Activated CD4-positive, alpha-beta T cell treated with anti-CD3 and anti-CD28 coated beads for 4 hours (primary cell): Measurements from ENCODE around the gene PARP12.

Experiments
- DNase-seq, 2 donors: peaks; one replicate each; pipeline ENCODE4 v3.0.0-alpha.2; 2020

The PARP12 gene

DNA sequence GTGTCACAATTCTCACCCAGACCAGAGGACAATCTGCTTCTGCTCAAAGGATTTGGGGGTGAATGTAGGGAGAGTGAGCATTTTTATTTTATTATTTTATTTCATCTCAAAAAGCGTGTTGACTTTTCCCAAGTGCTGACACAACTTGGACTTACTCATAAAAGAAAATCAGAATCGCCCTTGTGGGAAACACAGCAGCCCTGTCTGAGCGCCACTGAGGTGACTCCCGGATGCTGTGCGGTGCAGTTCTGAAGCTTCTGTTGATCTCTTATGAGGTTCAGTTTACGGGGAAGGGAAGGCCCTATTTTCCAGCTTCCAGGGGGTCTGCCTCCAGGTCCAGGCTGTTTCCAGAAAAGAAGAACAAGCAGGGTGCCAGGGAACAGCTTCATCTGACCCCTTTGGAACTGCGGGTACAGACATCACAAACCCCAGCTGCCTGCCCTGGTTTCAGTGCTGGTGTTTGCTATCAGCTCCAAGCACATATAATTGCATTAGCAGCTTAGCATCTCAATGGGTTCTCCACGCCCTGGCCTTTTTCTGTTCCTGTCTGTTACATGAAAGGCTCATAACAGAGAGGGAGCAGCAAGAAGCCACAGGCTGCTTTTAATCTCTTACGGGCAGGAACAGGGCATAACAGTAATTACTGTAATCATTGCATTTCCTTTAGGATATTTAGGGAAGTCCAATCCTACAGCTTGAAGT, 52.4 kb downstream of the PARP12 start:
- DNase-seq: no peak

DNA sequence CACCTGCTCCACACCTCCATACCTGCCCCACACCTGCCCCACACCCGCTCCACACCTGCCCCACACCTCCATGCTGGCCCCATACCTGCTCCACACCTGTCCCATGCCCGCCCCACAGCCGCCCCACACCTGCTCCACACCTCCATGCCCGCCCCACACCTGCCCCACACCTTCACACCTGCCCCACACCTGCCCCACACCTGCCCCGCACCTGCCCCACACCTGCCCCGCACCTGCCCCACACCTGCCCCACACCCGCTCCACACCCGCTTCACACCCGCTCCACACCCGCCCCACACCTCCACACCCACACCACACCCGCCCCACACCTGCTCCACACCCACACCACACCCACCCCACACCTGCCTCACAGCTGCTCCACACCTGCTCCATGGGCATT, 53.0 kb downstream of the PARP12 start:
- DNase-seq: no peak

DNA sequence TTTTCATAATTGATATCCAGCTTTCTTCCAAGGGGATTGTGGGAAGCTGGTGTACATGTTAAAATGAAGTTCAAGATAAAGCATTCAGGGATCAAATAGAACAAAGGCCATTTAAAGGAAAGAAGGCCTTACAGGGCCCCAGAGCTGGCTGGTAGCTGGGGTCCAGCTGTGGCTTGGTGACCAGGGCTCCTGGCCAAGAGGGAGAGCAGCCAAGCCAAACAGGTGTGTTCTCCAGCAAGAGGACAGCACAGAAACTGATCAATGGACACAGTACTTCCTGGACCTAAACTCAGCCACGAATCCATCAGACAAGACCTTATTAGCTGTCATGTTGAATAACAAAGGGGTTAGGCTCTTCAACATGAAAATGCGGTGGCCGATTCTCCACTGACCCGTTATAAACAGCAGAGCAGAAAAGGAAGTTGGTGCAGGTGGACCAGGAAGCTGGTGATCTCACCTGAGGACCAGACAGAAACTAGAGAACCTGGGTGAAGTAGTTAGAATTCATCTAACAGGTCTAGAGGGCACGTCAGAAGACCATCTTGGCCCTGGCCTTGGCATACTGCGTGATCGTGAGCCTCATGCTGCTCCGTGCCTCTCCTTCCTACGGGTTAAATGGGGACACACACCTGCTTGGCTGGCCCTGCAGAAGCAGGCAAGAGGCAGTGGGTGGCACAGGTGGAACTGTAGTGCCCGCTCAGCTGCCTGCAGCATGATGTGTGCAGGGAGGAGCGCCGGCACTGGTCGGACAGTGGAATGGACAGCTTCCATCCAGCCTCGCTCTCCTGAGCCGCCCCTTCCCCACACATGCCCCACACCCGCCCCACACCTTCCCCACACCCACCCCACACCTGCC, 53.8 kb downstream of the PARP12 start:
- DNase-seq: no peak

DNA sequence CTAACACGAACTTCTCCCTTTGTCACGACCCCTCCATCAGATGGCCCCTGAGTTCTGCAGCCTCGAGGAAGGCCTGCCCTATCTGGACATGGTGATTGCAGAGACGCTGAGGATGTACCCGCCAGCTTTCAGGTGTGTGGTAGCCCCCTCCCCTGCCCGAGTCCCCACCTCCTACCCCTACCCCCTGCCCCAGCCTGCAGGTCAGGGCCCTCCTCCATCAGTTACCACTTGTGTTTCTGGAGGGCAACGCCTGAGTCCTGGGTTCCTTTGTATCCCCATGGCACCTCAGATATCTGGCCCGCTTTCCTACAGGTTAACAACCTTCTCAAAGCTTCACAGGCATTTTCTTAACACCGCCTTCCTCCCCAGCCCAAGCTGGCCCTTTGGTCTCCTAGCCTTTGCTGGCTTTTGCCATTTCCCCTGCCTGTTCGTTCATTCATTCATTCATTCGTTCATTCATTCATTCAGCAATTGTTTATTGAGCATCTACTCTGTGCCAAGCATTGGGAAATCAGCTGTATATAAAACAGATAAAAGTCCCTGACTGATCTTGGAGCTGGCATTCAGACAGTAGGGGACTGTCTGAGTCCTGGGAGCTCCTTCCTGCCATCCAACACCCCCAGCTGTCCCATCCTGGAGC, 55.6 kb downstream of the PARP12 start:
- DNase-seq: no peak

DNA sequence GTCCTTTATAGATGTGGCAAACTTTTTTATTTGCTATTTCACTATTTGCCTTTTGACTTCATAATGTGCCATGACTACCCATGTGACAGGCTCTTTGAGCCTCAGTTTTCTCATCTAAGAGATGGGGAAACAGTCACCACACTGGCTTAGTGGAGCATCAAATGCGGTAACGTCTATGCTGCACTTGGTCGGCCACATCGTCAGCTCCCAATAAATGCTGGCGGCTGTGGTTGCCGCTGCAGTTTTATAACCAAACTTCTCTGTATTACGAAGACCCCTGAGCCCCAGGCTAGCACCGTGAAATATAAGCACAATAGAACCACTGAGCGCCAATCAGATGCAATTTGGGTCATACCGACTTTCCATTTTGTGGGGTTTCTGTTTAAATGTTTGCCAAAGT, 56.2 kb downstream of the PARP12 start:
- no peak for DNase-seq

DNA sequence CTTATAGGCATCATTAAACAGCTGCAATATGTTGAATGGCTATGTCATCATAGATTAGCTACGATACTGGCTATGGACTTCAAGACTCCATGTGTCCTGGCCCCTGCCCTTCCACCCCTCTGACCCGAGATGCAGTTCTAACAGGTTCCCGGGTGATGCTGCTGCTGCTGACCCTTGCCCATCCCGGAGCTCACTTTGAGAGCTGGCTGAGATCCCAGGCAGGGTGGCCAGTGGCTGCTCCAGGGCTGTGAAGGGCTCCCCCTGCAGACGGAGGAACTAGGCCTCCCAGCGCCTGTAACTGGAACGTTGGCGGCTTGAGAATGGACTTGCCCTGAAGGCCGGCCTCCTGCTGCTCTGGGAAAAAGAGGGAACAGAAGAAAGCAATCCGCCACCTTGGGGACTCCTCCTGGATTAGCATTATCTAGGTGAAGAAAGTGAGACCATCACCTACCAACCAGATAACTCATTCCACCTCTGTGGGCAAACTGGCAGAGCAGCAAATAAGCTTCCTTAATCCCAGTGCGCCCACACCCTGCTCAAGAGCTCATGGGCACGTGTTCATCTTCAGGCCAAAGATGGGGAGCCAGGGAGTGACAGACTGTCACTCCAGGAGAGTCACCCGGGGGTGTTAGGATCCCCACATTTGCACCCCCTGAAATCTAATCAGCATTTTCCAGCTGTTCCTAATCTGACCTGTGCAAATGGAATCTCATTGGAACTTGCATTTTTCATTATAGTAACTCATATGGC, 56.8 kb downstream of the PARP12 start:
- no peak for DNase-seq

DNA sequence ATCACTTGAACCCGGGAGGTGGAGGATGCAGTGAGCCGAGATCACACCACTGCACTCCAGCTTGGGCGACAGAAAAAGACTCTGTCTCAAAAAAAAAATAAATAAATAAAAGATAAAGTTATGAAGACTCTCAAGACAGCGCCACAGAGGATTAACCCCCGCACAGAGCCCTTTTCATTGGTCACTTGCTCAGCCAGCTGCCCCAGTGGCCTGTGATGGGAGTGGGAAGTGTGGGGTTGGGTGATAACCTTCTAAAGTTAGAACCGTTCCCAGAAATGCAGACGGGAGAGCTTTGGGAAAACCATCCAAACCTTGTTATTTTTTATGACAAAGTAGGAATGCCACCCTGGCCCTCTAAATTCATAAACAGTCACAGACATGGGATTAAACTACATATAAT, 57.4 kb downstream of the PARP12 start:
- no peak for DNase-seq

DNA sequence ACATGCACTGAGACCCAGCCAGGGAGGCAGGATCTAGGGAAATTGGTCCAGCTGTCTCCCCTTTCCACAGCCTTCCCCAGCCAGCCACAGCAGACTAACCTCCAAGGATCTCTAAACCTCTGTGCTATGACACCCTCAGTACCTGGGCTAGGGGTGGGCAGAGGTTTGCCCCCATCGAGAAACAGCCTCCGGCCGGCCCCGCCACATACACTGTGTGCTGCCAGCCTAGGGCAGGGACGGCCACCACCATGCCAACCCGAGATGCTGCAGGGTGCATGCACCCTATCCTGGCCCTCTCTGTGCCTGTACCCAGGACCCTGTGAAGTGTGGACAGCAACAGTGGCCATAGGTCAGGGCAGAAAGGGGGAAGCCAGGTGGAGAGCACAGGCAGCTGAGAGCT, 58.1 kb downstream of the PARP12 start:
- no peak for DNase-seq

DNA sequence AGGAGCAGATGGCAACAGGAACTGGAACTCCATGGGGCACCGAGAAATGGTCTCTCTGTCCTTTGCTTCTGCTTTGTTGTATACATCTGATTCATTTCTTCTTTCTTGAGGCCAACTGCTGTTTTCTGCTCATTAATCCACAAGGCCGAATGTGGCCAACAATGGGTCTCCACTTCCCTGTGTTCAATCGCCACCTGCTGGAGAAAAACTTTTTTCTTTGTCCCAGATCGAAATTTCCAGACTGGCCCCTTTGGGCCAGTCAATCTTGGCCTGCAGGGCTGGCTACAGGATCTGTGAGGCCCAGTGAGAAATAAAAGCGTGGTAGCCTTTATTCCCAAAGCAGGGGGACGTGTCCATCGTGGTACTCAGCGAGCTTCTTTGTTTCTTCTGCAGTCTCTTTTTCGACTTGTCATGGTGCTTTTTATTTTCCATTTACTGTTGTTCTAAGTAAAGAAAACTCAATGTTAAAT, 58.8 kb downstream of the PARP12 start:
- peak; percentile 14 to 29 for DNase-seq

DNA sequence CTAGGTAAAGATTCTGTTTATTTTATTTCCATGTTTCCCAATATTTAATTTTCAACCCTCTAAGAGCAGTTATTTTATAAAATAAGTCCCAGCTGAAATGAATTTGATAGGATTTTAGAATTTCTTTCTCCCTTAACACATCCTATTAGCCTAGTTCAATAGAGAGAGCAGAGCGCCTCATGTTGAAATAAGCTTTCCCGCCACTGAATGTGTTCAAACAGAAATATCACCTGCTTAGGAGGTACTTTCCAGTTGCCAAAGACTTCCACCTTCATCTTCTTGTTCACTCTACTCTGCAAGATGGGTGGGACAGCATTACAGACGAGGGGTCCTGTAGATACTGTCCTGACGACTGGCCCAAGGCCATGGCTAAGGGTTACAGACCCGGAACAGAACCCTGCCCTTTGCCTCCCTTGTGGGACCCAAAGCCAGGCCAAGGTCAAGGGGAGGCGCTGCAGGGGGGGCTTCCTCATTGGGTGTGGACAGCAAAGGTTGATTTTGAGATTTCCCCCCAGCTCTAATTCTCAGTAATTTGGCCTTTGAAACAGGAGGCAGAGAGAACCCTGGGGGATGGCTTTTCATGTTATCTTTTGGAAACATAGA, 62.0 kb downstream of the PARP12 start:
- no peak for DNase-seq

DNA sequence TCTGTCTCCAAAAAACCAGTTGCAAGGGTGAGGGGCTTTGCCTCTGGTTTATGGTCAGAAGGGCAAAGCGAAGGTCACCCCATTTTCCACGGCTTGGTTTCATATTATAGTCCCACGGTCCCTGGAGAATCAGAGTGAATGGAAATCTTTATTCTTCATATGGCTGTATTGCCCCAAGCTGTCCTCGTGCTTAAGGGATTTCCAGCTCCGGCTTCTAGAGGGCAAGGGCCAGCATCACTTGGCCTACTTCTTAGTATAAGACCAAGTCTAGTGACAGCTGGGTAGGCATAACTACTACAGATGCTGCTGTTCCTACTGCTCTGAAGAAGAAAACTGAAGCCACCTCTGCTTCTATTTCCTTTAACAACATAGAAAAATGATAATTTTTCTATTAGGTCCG, 63.2 kb downstream of the PARP12 start:
- no peak for DNase-seq

DNA sequence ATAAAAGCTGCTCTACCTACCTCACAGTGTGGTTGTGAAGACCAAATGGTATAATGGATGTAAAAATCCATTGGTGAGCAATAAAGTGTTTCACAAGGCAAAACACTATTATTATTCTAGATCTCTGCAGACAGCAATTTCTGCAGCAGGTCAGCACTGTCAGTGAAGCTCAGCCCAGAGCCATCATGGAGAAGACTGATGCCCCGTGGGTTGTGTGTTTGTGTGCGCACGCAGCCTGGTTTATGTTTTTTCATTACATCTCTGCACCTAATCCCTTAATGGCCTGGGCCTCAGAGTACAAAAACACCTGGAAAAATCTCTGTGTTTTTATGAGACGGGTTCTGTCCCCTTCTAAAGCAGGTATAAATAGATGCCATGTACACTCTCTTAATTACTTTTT, 64.2 kb downstream of the PARP12 start:
- DNase-seq: no peak

DNA sequence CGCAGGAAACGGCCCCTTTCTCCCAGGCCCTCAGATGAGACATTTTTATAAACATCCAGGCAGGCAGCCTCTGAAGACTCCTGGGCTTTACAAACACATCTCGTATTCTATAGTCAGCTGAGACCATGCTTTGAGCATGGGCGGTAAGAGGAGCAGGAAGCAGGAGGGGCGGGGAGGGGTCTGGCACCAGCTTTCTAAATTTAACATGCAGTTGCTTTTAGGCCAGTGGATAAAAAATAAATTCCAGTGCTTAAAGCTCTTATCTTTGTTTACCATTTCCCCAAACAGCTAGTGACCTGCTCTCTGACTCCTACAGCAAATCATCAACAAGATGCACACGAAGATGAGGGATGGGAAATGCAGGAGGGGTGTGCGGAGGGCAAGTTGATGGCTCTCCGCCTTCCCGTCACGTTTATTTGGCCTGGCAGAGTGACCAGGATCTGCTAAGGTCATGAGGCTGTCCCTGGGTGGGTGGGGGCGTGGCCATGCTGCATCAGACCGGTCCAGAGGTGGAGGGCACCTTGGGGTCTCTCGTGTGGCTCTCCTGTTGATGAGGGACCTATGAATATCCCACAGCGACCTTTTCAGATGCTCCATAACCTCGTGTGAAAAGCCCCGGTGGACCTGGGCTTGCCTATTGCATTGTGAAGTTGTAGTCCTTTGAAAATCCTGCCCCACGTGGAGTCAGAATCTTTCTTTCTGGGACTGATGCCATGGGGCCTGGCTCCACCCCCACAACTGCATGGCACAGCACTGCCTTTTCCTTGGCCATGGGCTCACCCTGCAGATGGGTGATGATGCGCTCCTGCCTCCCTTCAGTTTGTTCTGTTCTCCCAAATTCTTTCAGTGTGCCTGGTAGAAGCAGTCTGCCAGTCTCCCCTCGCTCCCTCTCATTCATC, 67.5 kb downstream of the PARP12 start:
- no peak for DNase-seq

DNA sequence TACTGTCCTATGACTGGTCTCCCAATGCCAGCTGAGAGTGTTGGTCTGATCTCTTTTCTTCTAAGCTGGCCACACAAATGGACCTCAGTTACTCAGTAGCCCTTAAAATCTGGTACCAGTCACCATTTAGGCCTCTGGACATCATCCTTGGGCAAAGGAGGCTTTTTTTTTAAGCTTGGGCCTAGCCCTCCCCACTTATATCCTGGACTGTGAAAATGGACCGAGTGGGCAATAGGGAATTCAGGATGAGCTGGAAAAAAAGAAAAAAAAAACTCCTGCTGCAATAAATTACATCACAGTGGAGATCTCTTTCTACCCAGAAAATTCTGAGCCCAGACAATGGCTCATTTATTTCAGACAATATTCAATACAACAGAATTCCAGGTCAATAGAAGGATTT, 68.4 kb downstream of the PARP12 start:
- DNase-seq: no peak

DNA sequence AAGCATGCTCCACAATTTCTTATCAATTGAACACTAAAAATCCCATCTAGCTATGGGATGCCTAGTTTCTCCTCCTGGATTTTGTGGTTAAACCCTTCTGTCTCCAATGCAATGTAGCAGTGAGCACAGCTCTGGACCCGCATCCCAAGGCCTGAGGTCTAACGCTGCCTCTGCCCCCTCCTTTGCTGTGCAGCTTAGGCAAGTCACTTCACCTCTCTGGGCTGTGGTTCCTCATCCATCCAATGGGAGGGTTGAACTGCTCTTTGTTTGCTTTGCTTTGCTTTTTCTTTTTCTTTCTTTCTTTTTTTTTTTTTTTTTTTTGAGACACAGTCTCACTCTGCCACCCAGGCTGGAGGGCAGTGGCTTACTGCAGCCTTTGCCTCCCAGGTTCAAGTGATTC, 69.2 kb downstream of the PARP12 start:
- no peak for DNase-seq

DNA sequence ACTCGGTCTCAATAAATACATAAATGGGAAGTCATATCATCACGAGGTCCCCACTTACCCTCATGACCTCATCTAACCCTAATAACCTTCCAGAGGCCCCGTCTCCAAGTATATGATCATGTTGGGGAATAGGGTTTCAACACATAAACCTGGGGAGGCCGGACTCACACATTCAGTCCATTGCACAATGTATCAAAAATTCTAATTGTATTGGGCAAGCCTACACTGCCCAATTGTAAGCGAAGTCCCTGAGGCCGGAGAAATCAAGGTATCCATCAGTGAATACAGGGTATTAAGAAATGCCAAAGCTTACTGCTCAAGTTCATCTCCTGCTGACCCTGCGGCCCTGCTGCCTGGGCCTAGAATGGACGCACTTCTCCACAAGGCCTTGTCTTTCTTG, 69.6 kb downstream of the PARP12 start:
- no peak for DNase-seq

DNA sequence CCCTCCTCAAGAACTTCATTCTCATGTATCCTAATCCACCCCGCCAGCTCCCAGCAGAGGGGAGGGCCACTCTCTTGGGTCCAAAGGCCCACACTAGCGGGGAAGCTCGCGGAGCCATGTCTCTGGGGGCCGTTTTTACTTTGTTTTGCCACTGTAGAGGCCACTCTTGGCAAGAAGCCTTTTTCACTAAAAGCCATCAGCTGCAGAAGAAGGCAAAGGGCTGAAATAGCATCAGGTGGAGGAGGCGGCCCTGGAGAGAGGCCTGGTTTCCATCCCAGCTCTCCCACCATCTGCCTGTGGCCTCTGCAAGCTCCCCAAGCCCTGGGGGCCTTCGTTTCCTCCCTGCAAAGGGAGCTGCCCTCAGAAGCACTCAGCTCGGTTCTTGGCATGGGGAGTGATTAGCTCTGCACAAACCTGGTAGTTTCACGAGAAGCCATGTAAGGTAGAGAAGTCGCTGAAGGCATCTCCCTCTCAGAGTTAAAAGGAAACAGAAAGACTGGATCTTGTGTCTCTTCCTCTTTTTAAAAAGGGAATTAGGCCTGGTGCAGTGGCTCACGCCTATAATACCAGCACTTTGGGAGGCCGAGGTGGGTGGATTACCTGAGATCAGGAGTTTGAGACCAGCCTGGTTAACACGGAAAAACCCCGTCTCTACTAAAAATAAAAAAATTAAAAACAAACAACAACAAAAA, 70.3 kb downstream of the PARP12 start:
- no peak for DNase-seq

DNA sequence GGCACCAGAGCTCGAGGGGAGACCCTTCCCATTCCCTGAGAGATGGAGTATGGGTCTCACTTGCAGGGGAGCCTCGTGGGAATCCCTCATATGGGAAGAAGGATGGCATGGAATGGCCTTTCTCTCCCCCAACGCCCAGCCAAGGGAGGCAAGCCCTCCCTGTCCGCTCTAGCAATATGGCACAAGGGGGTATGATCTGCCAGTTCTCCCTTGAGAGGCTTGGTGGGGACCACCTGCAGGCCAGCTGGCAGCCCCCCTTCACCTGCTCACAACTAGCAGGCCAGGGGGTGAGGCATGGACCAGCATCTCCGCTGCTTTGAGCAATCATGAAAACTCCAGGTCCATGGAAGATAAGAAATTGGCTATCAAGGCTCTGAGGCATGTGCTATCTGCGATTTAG, 70.8 kb downstream of the PARP12 start:
- no peak for DNase-seq

DNA sequence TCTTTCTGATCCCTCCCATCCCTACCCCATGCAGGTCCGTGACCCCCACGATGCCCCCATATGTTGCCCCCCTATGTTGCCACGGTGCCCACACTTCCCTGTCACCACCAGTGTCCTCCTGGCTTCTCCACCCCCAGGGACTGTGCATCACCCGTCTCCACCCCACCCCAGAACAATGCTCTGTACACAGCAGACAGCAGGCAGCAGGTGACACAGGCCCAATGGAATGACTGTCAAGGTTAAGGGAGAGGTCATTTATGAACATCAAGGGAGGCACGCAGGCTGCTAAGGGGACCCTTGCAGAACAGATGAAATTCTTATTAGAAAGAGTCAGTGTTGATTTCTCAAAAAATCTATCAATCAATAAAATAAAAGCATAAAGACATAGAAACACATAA, 71.5 kb downstream of the PARP12 start:
- no peak for DNase-seq

DNA sequence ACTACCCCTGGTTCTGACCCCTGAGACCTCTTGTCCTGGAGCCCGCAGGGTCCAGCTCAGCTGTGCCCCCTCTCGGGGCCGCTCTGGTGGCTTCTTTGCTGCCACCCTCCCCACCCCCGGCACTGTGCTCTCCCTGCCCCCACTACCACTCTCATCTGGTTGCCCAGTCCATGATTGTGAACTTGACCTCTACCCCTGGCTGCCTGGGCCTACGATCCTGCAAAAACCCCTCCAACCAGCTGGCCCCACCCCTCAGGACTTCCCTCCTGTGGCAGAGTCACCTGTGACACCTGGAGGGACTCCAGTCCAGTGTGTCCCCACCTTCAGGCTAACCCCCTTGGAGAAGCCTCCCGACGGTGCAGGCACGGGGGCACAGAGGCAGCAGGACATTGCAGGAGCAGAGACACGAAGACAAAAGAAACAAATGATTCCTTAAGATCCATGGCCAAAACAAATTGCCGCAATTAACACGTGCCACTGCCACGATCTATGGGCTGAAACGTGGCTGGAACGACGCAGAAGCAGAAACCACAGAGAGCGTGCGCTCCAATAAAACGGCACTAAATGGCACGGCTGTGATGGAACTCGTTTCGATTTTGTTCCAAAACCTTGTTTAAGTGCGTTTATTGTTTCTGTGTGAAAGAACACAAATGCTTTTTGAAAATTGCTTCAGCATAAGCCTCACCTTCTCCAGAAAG, 72.0 kb downstream of the PARP12 start:
- no peak for DNase-seq
